HFF-Myc (cell line): Measurements from ENCODE around the gene SYNE1.
"Not testable (repeated sequence)": the region's sequence is repeated elsewhere in the genome, so short reads cannot be mapped to it uniquely, and the experiment has no call there.

Experiments
- DNase-seq: peaks from one replicate; pipeline ENCODE4 v3.0.0-alpha.2; 2011; ENCODE audit warnings: low read depth; ENCODE audit errors: extremely low read depth
- H3K4me3 ChIP-seq: replicated peaks from 2 replicates; pipeline ENCODE4 v1.5.1; 2011; ENCODE audit warnings: low read depth, mild to moderate bottlenecking, control low read depth, low read length
- CTCF ChIP-seq: IDR thresholded peaks from 2 replicates; pipeline ENCODE4 v1.5.1; 2012; ENCODE audit warnings: mild to moderate bottlenecking, low read depth, low read length, control low read depth; ENCODE audit errors: missing control alignments

Gene SYNE1

GRCh38 chr6:152142105-152142504 is 495.1 kb downstream of the SYNE1 start:
- no peak for DNase-seq
- no peak overlapping the region for H3K4me3 ChIP-seq
- no peak for TF ChIP-seq CTCF

- H3K4me3 ChIP-seq, DNase-seq: not testable (repeated sequence)
These were observed 498.8 kb downstream of the SYNE1 start for GRCh38 chr6:152138344-152138743.

- no peak for TF ChIP-seq CTCF
- H3K4me3 ChIP-seq, result no peak overlapping the region
- no peak for DNase-seq
These were observed 500.7 kb downstream of the SYNE1 start for GRCh38 chr6:152136449-152136825.

- DNase-seq, result no peak
- no peak overlapping the region for H3K4me3 ChIP-seq
- no peak for TF ChIP-seq CTCF
These were observed 501.3 kb downstream of the SYNE1 start for GRCh38 chr6:152135755-152136448.

- no peak overlapping the region for H3K4me3 ChIP-seq
- no peak for DNase-seq
- no peak for TF ChIP-seq CTCF
These were observed 506.7 kb downstream of the SYNE1 start for GRCh38 chr6:152130441-152130840.

- no peak for DNase-seq
- no peak overlapping the region for H3K4me3 ChIP-seq
- TF ChIP-seq CTCF, result no peak
These were observed 507.4 kb downstream of the SYNE1 start for GRCh38 chr6:152129691-152130151.

GRCh38 chr6:152127432-152128165 is 509.6 kb downstream of the SYNE1 start:
- no peak for TF ChIP-seq CTCF
- H3K4me3 ChIP-seq, result no peak overlapping the region
- no peak for DNase-seq
